Psoas muscle (tissue), 8 donors: Measurements from ENCODE around the gene GALNTL6. TPM values are rescaled to one million over a fixed set of nuclear protein-coding genes. Genes with fewer than 3 reads are reported as not detected.

ENCODE experiments used
- ATAC-seq, 4 donors: fragments of 200-7000 bp; cut with Tn5 transposase; one replicate each; pipeline ENCODE4 v1.9.1; 2020; ENCODE audit warnings: moderate library complexity in 3 of 4, mild to moderate bottlenecking in 2 of 4
- DNase-seq, 2 donors: peaks; one replicate each; pipeline ENCODE4 v3.0.0-alpha.2; 2020
- H3K27ac ChIP-seq: fragments of 200-600 bp; one replicate; pipeline ENCODE4 v1.8.0; 2022
- H3K27me3 ChIP-seq, 3 donors: fragments of 200-600 bp in 1 of 3; one replicate each; pipeline versions ENCODE4 v1.6.1 to v1.8.0; 2013 to 2022; ENCODE audit warnings: low read length in 2 of 3, mild to moderate bottlenecking in 2 of 3, moderate library complexity in 1 of 3; ENCODE audit not compliant: insufficient read depth in 3 of 3
- H3K36me3 ChIP-seq, 2 donors: fragments of 200-600 bp in 1 of 2; one replicate each; pipeline versions ENCODE4 v1.6.1 to v1.8.0; 2013 to 2022; ENCODE audit warnings: low read depth in 1 of 2, mild to moderate bottlenecking in 1 of 2, moderate library complexity in 1 of 2; ENCODE audit not compliant: insufficient read depth in 1 of 2
- H3K4me1 ChIP-seq: fragments of 200-600 bp; one replicate; pipeline ENCODE4 v1.8.0; 2022
- H3K4me3 ChIP-seq: fragments of 200-600 bp; one replicate; pipeline ENCODE4 v1.8.0; 2022; ENCODE audit warnings: mild to moderate bottlenecking
- H3K9me3 ChIP-seq: fragments of 200-600 bp; one replicate; pipeline ENCODE4 v1.8.0; 2022
- CTCF ChIP-seq: fragments of 200-600 bp; IDR thresholded peaks from one replicate; pipeline ENCODE4 v1.8.0; 2022; ENCODE audit warnings: antibody characterized with exemption
- WGBS, 3 donors: extraction: QIAGEN DNeasy Blood & Tissue Kit; methylation state at CpG; one replicate each; pipeline versions ENCODE4 v1.1.6 to v1.1.7; 2013; 5-methylcytosine and 5-hydroxymethylcytosine counted together
- intact Hi-C, 2 donors: fragments of 100-400 bp; cut with DNase I; formaldehyde crosslinking; loops; one replicate each; pipeline versions ENCODE4 v1.11.0 to v1.14.2; 2022
- polyA plus RNA-seq, 3 donors: library from polyadenylated mRNA; stranded (reverse); fragments of 200-250 nt; gene quantifications; one replicate each; pipeline ENCODE4 v1.2.3, GENCODE V29; 2013
- total RNA-seq, 4 donors: library from RNA; stranded (reverse); fragmentation: NEBNext Ultra II Directional in 2 of 4; extraction: Animal tissue kit (Norgen Biotek cat#: 25700) in 2 of 4; gene quantifications; one replicate each; pipeline versions ENCODE4 v1.2.1 to v1.2.4, GENCODE V29; 2021 to 2023
- donor health status: healthy with polysubstance abuse.
- donor health status: DM: no; HTN: no; CAD: no; lungs with moderate emphysema.
- donor health status: Bipolar disorder and iron deficiency.
- donor health status: healthy.
- donor health status: DM: yes; HTN: yes; CAD: no.
- donor health status: DM: no; HTN: no; CAD: no.
- donor health status: DM: no; HTN: no; CAD: no.
- donor health status: DM: yes; HTN: yes; CAD: no.

Gene GALNTL6
- total and polyA plus RNA-seq, 7 donors, result 0.01 to 0.91 (median 0.21) TPM; not detected in 3

- Histone ChIP-seq H3K4me1 (no peaks in the 10 kb centered on the region), H3K9me3 (no peaks in the 10 kb centered on the region)
- WGBS, 3 donors, result 63 to 68% (median 67%) methylated on average over 3 of the region's 3 CpGs
These were observed 394.1 kb downstream of the GALNTL6 start for GRCh38 chr4:172207258-172207657.

GRCh38 chr4:172207886-172208285 is 394.7 kb downstream of the GALNTL6 start:
- Histone ChIP-seq H3K36me3 (no peaks in the 10 kb centered on the region), H3K9me3 (no peaks in the 10 kb centered on the region), H3K27ac (no peak overlapping the region), H3K4me3 (no peak overlapping the region), H3K4me1 (no peaks in the 10 kb centered on the region), H3K27me3 (no peaks in the 10 kb centered on the region)
- TF ChIP-seq CTCF, result no peak
- DNase-seq, result no peak
- 41 to 46% (median 42%) methylated on average over 3 of the region's 3 CpGs for WGBS, 3 donors
- ATAC-seq, result no peak
- intact Hi-C loops, result no loop called here

More at GRCh38 chr4:172207258-172207657, 394.1 kb downstream of the GALNTL6 start:
- Histone ChIP-seq H3K27ac (no peak overlapping the region), H3K4me3 (no peak overlapping the region), H3K27me3 (no peaks in the 10 kb centered on the region), H3K36me3 (no peaks in the 10 kb centered on the region)
- intact Hi-C loops, result no loop called here
- TF ChIP-seq CTCF, result no peak
- ATAC-seq (no peak), DNase-seq (no peak)

GRCh38 chr4:172220679-172221078 is 407.5 kb downstream of the GALNTL6 start:
- H3K27me3 ChIP-seq, result no peaks in the 10 kb centered on the region
- WGBS, 3 donors, result 0 to 1% (median 0%) methylated on average over 1 of the region's 1 CpG
- ATAC-seq (no peak), DNase-seq (no peak)
- H3K27ac ChIP-seq, result no peak overlapping the region
- H3K4me3 ChIP-seq, result no peak overlapping the region
- intact Hi-C loops, result no loop called here
- no peaks in the 10 kb centered on the region for H3K9me3 ChIP-seq
- H3K4me1 ChIP-seq, result no peaks in the 10 kb centered on the region
- no peaks in the 10 kb centered on the region for H3K36me3 ChIP-seq
- TF ChIP-seq CTCF, result no peak

GRCh38 chr4:172225457-172225856 is 412.3 kb downstream of the GALNTL6 start:
- DNase-seq, result no peak
- H3K4me1 ChIP-seq, result no peaks in the 10 kb centered on the region
- no peaks in the 10 kb centered on the region for H3K36me3 ChIP-seq
- H3K27me3 ChIP-seq, result no peaks in the 10 kb centered on the region
- 88 to 91% (median 91%) methylated on average over 5 of the region's 5 CpGs for WGBS, 3 donors
- no peak for TF ChIP-seq CTCF
- intact Hi-C loops, result no loop called here
- no peaks in the 10 kb centered on the region for H3K9me3 ChIP-seq
- ATAC-seq, result no peak
- H3K27ac ChIP-seq, result no peak overlapping the region
- no peak overlapping the region for H3K4me3 ChIP-seq

- DNase-seq (no peak), ATAC-seq (no peak)
- no peak for TF ChIP-seq CTCF
- Histone ChIP-seq H3K9me3 (no peaks in the 10 kb centered on the region), H3K27me3 (no peaks in the 10 kb centered on the region), H3K4me1 (no peaks in the 10 kb centered on the region), H3K4me3 (no peak overlapping the region), H3K36me3 (no peaks in the 10 kb centered on the region), H3K27ac (no peak overlapping the region)
- intact Hi-C loops, result no loop called here
- 38 to 47% (median 40%) methylated on average over 5 of the region's 5 CpGs for WGBS, 3 donors
These were observed 419.8 kb downstream of the GALNTL6 start for GRCh38 chr4:172232966-172233365.
